Psoas muscle (tissue), 8 donors: ENCODE results near the gene ACY1. TPM values are rescaled to one million over a fixed set of nuclear protein-coding genes. Genes with fewer than 3 reads are reported as not detected.
A peak's percentile ranks its signal among the peaks of the same experiment; 100 is the strongest.

Experiments used
- ATAC-seq, 4 donors: fragments of 200-7000 bp; cut with Tn5 transposase; one replicate each; pipeline ENCODE4 v1.9.1; 2020; ENCODE audit warnings: moderate library complexity in 3 of 4, mild to moderate bottlenecking in 2 of 4
- DNase-seq, 2 donors: peaks; one replicate each; pipeline ENCODE4 v3.0.0-alpha.2; 2020
- H3K27ac ChIP-seq: fragments of 200-600 bp; one replicate; pipeline ENCODE4 v1.8.0; 2022
- H3K27me3 ChIP-seq, 3 donors: fragments of 200-600 bp in 1 of 3; one replicate each; pipeline versions ENCODE4 v1.6.1 to v1.8.0; 2013 to 2022; ENCODE audit warnings: low read length in 2 of 3, mild to moderate bottlenecking in 2 of 3, moderate library complexity in 1 of 3; ENCODE audit not compliant: insufficient read depth in 3 of 3
- H3K36me3 ChIP-seq, 2 donors: fragments of 200-600 bp in 1 of 2; one replicate each; pipeline versions ENCODE4 v1.6.1 to v1.8.0; 2013 to 2022; ENCODE audit warnings: low read depth in 1 of 2, mild to moderate bottlenecking in 1 of 2, moderate library complexity in 1 of 2; ENCODE audit not compliant: insufficient read depth in 1 of 2
- H3K4me1 ChIP-seq: fragments of 200-600 bp; one replicate; pipeline ENCODE4 v1.8.0; 2022
- H3K4me3 ChIP-seq: fragments of 200-600 bp; one replicate; pipeline ENCODE4 v1.8.0; 2022; ENCODE audit warnings: mild to moderate bottlenecking
- H3K9me3 ChIP-seq: fragments of 200-600 bp; one replicate; pipeline ENCODE4 v1.8.0; 2022
- WGBS, 3 donors: extraction: QIAGEN DNeasy Blood & Tissue Kit; methylation state at CpG; one replicate each; pipeline versions ENCODE4 v1.1.6 to v1.1.7; 2013; 5-methylcytosine and 5-hydroxymethylcytosine counted together
- intact Hi-C, 2 donors: fragments of 100-400 bp; cut with DNase I; formaldehyde crosslinking; loops; one replicate each; pipeline versions ENCODE4 v1.11.0 to v1.14.2; 2022
- polyA plus RNA-seq, 3 donors: library from polyadenylated mRNA; stranded (reverse); fragments of 200-250 nt; gene quantifications; one replicate each; pipeline ENCODE4 v1.2.3, GENCODE V29; 2013
- total RNA-seq, 4 donors: library from RNA; stranded (reverse); fragmentation: NEBNext Ultra II Directional in 2 of 4; extraction: Animal tissue kit (Norgen Biotek cat#: 25700) in 2 of 4; gene quantifications; one replicate each; pipeline versions ENCODE4 v1.2.1 to v1.2.4, GENCODE V29; 2021 to 2023
- TF ChIP-seq, protein P1 (sequence below): fragments of 200-600 bp; IDR thresholded peaks from one replicate; pipeline ENCODE4 v1.8.0; 2022; ENCODE audit warnings: antibody characterized with exemption
- donor health status: healthy with polysubstance abuse.
- donor health status: DM: no; HTN: no; CAD: no; lungs with moderate emphysema.
- donor health status: Bipolar disorder and iron deficiency.
- donor health status: healthy.
- donor health status: DM: yes; HTN: yes; CAD: no.
- donor health status: DM: no; HTN: no; CAD: no.
- donor health status: DM: no; HTN: no; CAD: no.
- donor health status: DM: yes; HTN: yes; CAD: no.

Gene ACY1
- total and polyA plus RNA-seq, 7 donors = 19.9 to 59.3 (median 37.6) TPM

DNA sequence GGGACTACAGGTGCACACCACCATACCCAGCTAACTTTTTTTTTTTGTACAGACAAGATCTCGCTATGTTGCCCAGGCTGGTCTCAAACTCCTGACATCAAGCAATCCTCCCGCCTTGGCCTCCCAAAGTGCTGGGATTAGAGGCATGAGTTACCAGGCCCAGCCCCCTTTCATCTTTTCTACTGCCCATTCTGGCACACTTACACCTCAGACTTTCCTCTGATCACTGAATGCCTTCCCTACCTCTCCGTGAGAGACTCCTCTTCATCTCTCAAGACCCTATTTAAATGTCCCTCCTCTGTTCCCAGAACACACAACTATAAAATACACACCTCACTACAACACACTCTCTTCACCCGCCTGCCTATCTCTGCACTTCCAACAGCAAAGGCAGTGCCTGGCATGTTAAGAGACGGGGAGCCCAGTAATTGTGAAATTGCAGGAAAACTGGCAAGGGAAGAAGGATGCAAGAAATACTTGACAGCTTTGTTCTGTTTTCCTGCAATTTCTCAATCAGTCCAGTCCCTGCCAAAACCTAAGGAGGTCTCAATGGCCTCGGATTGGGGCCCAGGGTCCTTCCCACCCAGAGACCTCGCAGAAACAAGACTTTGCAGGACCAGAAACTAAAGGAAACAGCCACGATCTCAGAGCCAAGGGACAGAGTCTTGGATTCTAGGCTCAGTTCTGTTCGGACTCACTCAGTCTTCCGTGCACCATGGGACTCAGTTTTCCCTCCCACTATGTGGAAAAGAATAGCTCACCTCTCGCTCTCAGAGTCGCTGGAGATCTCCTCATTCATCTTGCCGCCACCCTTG, 42.5 kb upstream of the ACY1 start:
- Histone ChIP-seq H3K36me3 (peaks cover 7 to 63% of the 10 kb centered on the region in 2 donors), H3K27me3 (no peaks in the 10 kb centered on the region), H3K4me1 (peaks cover 26% of the 10 kb centered on the region), H3K4me3 (peak overlapping the region; percentile 97), H3K27ac (peak overlapping the region; percentile 97), H3K9me3 (no peaks in the 10 kb centered on the region)
- TF ChIP-seq, protein P1, sequence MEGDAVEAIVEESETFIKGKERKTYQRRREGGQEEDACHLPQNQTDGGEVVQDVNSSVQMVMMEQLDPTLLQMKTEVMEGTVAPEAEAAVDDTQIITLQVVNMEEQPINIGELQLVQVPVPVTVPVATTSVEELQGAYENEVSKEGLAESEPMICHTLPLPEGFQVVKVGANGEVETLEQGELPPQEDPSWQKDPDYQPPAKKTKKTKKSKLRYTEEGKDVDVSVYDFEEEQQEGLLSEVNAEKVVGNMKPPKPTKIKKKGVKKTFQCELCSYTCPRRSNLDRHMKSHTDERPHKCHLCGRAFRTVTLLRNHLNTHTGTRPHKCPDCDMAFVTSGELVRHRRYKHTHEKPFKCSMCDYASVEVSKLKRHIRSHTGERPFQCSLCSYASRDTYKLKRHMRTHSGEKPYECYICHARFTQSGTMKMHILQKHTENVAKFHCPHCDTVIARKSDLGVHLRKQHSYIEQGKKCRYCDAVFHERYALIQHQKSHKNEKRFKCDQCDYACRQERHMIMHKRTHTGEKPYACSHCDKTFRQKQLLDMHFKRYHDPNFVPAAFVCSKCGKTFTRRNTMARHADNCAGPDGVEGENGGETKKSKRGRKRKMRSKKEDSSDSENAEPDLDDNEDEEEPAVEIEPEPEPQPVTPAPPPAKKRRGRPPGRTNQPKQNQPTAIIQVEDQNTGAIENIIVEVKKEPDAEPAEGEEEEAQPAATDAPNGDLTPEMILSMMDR = no peak
- DNase-seq = no peak
- no peak for ATAC-seq
- 33 to 35% (median 33%) methylated on average over 13 of the region's 13 CpGs for WGBS, 3 donors
- intact Hi-C loops = loop anchor here in 1 of 2 donors (5.0 kb wide), 1 partner anchor 111 kb away; no protein-coding TSS in a partner anchor

DNA sequence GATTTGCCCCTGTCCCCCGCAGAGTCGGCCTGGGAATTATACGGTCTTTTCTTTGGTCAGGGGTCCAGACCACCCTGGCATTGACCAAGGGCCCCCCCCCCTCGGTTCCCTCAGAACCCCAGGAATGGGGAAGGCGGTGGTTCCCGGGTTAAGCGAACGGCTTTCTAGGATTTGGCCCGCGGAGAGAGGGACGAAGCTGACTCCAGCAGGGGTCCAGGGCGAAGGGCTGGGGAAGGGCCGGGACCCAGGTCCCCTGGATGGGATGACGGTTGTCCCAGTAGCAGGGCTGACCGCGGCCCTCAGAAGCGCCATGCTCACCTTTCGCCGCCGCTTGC, 41.9 kb upstream of the ACY1 start:
- no peaks in the 10 kb centered on the region for H3K9me3 ChIP-seq
- peak overlapping the region; percentile 97 for H3K4me3 ChIP-seq
- peak overlapping the region; percentile 97 for H3K27ac ChIP-seq
- intact Hi-C loops = loop anchor here in 1 of 2 donors (5.0 kb wide), 1 partner anchor 111 kb away; no protein-coding TSS in a partner anchor
- DNase-seq = no peak
- H3K36me3 ChIP-seq = peaks cover 7 to 63% of the 10 kb centered on the region in 2 donors
- TF ChIP-seq, protein P1 = no peak
- H3K27me3 ChIP-seq = no peaks in the 10 kb centered on the region
- H3K4me1 ChIP-seq = peaks cover 26% of the 10 kb centered on the region
- WGBS, 3 donors = 0 to 1% (median 0%) methylated on average over 13 to 20 of the region's 20 CpGs
- ATAC-seq = no peak

DNA sequence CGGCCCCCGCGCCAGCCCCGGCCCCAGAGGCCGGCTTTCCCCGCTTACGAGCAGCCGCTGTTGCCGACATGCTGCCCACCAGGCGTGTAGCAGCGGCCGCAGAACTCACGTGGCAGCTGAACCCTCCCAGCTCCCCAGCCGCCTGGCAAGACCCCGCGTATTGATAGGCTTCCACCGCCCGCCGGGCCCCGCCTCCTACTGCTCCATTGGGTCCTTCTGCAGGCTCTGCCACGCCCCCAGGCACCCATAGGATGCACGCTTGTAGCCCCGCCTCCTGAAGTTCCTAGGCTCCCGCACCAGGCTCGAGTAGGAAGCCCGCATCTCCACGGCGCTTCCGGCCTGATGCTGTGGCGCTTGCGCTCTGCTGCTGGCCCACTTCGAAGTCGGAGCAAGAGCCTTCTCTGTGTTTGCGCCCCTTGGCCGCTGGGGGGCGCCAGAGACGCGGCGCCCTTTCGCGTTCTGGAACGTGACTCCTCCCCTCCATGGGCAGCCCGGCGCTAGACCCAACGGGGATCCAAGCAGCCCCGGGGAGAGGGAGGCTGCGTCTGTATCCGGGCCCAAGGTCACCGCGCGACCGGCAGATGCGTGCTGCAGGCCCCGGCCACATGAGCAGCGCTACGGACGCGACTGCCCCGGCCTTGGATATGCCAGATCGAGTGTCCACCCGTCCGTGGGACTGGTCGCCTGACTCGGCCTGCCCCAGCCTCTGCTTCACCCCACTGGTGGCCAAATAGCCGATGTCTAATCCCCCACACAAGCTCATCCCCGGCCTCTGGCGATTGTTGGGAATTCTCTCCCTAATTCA, 41.3 kb upstream of the ACY1 start, which contains the start of the genes PARP3 and RRP9:
PARP3 (plus strand) TSS at position 566 of the 805 bp plus-strand sequence. CDS start 993 bp downstream, outside the sequence.
RRP9 (minus strand) TSS at position 107 of the 805 bp plus-strand sequence; CDS start at position 70, 37 bp downstream.
- TF ChIP-seq, protein P1 = peak; percentile 100
- ATAC-seq (peak; percentile 91 to 93 (median 92)), DNase-seq (peak; percentile 100)
- Histone ChIP-seq H3K36me3 (peaks cover 5 to 58% of the 10 kb centered on the region in 2 donors), H3K4me3 (peak within 1 kb of the TSS; percentile 97), H3K9me3 (no peaks in the 10 kb centered on the region), H3K4me1 (peaks cover 26% of the 10 kb centered on the region), H3K27ac (peak within 1 kb of the TSS; percentile 97), H3K27me3 (no peaks in the 10 kb centered on the region)
- WGBS, 3 donors = 0 to 1% (median 1%) methylated on average over 61 to 67 of the region's 67 CpGs
- intact Hi-C loops = loop anchor here (1.0 to 5.0 kb wide), 4 partner anchors 32 to 110 kb away; partner anchors contain the start of genes ABHD14B (in 2 of the 2), ABHD14A (in 1 of the 2) and RPL29 (in 1 of the 2)

DNA sequence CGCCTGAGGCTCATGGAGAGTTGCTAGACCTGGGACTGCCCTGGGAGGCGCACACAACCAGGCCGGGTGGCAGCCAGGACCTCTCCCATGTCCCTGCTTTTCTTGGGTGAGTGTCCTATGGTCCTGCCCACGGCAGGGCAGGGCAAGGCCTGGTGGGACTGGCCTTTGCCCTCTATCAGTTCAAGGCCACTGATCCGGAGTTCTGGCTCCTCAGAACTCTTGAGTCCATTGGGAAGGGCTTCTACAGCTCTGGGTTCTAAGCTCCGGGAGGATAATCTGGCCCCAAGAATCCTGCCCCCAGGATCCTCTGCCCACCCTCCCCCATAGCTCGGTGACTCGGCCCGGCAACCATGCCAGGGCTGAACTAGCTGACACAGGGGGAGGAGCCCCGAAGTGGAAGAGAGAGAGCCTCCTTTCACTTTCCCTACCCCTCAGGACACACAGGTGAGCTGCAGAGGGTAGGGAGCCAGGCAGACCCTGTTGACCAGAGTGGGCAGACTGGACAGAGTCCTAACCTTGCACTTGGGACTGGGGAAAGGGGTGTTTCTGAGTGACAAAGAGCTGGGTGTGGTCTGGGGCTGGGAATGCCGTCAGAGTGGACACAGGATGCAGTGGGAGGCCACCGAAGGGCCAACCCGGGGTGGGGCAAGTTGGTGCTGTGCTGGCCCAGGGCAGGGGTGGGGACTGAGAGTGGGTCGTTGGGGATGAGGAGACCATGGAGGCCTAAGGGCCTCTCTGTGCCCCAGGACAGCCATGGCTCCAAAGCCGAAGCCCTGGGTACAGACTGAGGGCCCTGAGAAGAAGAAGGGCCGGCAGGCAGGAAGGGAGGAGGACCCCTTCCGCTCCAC, 40.5 kb upstream of the ACY1 start:
- peaks cover 0 to 56% of the 10 kb centered on the region in 2 donors for H3K36me3 ChIP-seq
- no peaks in the 10 kb centered on the region for H3K27me3 ChIP-seq
- ATAC-seq (peak; percentile 51 to 68 (median 54)), DNase-seq (peak; percentile 71 to 84)
- 26 to 29% (median 27%) methylated on average over 14 to 17 of the region's 17 CpGs for WGBS, 3 donors
- peak overlapping the region; percentile 97 for H3K4me3 ChIP-seq
- TF ChIP-seq, protein P1 = no peak
- H3K27ac ChIP-seq = peak overlapping the region; percentile 97
- intact Hi-C loops = loop anchor here (1.0 to 5.0 kb wide), 4 partner anchors 31 to 109 kb away; partner anchors contain the start of genes ABHD14B (in 2 of the 2), ABHD14A (in 1 of the 2) and RPL29 (in 1 of the 2)
- H3K9me3 ChIP-seq = no peaks in the 10 kb centered on the region
- peaks cover 26% of the 10 kb centered on the region for H3K4me1 ChIP-seq
